ENCODE data around the gene PTPRU.

DNA sequence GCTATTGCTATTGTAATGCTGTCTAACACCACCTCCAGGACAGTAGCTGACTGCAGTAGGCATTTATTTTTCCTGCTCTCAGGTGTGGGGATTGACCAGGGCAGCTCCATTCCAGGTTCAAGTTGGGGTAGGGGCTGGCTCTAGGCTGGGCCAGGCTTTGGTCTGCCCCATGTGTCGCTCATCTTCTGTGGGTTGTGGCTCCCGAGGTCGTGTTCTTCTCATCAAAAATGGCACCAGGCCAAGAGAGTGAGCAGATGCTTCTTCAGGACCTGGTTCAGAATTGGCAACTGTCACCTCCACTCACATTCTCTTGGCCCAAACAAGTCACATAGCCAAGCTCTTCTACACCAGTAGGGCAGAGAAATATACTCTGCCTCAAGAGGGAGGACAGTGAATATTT, 133.7 kb downstream of the PTPRU start:
- TF ChIP-seq, protein P1, sequence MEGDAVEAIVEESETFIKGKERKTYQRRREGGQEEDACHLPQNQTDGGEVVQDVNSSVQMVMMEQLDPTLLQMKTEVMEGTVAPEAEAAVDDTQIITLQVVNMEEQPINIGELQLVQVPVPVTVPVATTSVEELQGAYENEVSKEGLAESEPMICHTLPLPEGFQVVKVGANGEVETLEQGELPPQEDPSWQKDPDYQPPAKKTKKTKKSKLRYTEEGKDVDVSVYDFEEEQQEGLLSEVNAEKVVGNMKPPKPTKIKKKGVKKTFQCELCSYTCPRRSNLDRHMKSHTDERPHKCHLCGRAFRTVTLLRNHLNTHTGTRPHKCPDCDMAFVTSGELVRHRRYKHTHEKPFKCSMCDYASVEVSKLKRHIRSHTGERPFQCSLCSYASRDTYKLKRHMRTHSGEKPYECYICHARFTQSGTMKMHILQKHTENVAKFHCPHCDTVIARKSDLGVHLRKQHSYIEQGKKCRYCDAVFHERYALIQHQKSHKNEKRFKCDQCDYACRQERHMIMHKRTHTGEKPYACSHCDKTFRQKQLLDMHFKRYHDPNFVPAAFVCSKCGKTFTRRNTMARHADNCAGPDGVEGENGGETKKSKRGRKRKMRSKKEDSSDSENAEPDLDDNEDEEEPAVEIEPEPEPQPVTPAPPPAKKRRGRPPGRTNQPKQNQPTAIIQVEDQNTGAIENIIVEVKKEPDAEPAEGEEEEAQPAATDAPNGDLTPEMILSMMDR (IDR thresholded peaks at IDR 0.05): no peak
- TF ChIP-seq POLR2A (IDR thresholded peaks at IDR 0.05): no peak
